IMR-90 (cell line): ENCODE measurements around the gene MR1. TPM values are rescaled to one million over a fixed set of nuclear protein-coding genes. Genes with fewer than 3 reads are reported as not detected.

Experiments used
- ATAC-seq: fragments of 200-7000 bp; cut with Tn5 transposase; 2 replicates; pipeline ENCODE4 v1.9.1; 2020; ENCODE audit warnings: low read depth, mild to moderate bottlenecking, moderate library complexity
- Bru-seq: library from RNA; stranded (reverse); fragments of 400-500 nt; gene quantifications from one replicate; lab custom pipeline; 2021; lab: Mats Ljungman, UMichigan
- BruChase-seq, 2 experiments: library from RNA; stranded (reverse); fragments of 400-500 nt; gene quantifications; one replicate each; lab custom pipeline; 2021; lab: Mats Ljungman, UMichigan
- BruUV-seq: library from RNA; stranded (reverse); fragments of 400-500 nt; replicated peaks from 2 replicates; lab custom pipeline; 2021; lab: Mats Ljungman, UMichigan
- CTCF ChIA-PET: fragments of 300-600 bp; formaldehyde crosslinking; extraction: SDS; loops from one replicate; lab custom pipeline; 2021; ENCODE audit warnings: antibody characterized with exemption; lab: Yijun Ruan, JAX
- POLR2A ChIA-PET: fragments of 300-600 bp; sonication (Branson Sonifier 250); formaldehyde crosslinking; loops from one replicate; lab custom pipeline; 2022; ENCODE audit warnings: antibody characterized with exemption; ENCODE audit not compliant: unreplicated experiment; lab: Charles Lee
- DNase-seq: peaks from one replicate; pipeline ENCODE4 v3.0.0; 2013
- H2AFZ ChIP-seq: replicated peaks from 2 replicates; pipeline ENCODE3; 2013; ENCODE audit warnings: low read length, mild to moderate bottlenecking; ENCODE audit not compliant: poor library complexity
- H2AK5ac ChIP-seq: 2 replicates; pipeline ENCODE4 v1.6.1; 2013; ENCODE audit warnings: low read depth, low read length, inconsistent platforms
- H2AK9ac ChIP-seq: replicated peaks from 2 replicates; pipeline ENCODE3; 2013; ENCODE audit warnings: mild to moderate bottlenecking, low read depth, low read length, moderate library complexity; ENCODE audit not compliant: poor library complexity
- H2BK120ac ChIP-seq: 2 replicates; pipeline ENCODE4 v1.6.1; 2013; ENCODE audit warnings: low read depth, low read length, inconsistent platforms
- H2BK15ac ChIP-seq: 3 replicates; pipeline ENCODE4 v1.6.1; 2013; ENCODE audit warnings: low read depth, low read length, inconsistent platforms
- H2BK20ac ChIP-seq: 2 replicates; pipeline ENCODE4 v1.6.1; 2013; ENCODE audit warnings: low read depth, mild to moderate bottlenecking, inconsistent platforms, low read length, moderate library complexity
- H2BK5ac ChIP-seq: 2 replicates; pipeline ENCODE4 v1.6.1; 2013; ENCODE audit warnings: mild to moderate bottlenecking, low read depth, low read length, inconsistent platforms; ENCODE audit not compliant: poor library complexity, severe bottlenecking
- H3K14ac ChIP-seq: replicated peaks from 2 replicates; pipeline ENCODE4 v1.6.1; 2013; ENCODE audit warnings: low read depth, low read length, inconsistent platforms
- H3K18ac ChIP-seq: 2 replicates; pipeline ENCODE4 v1.6.1; 2013; ENCODE audit warnings: low read depth, low read length, control low read depth
- H3K23ac ChIP-seq: 2 replicates; pipeline ENCODE4 v1.6.1; 2013; ENCODE audit warnings: low read depth, low read length, inconsistent platforms
- H3K27ac ChIP-seq: 2 replicates; pipeline ENCODE4 v1.5.1; 2013; ENCODE audit warnings: mild to moderate bottlenecking, control low read depth, low read length; ENCODE audit not compliant: insufficient read depth
- H3K27me3 ChIP-seq: 2 replicates; pipeline ENCODE4 v1.6.1; 2013; ENCODE audit warnings: low read length; ENCODE audit not compliant: control insufficient read depth, insufficient read depth
- H3K36me3 ChIP-seq: 2 replicates; pipeline ENCODE4 v1.6.1; 2013; ENCODE audit warnings: low read length, mixed read lengths; ENCODE audit not compliant: control insufficient read depth, insufficient read depth
- H3K4ac ChIP-seq: 2 replicates; pipeline ENCODE4 v1.6.1; 2013; ENCODE audit warnings: low read depth, low read length, inconsistent platforms
- H3K4me1 ChIP-seq: 2 replicates; pipeline ENCODE4 v1.6.1; 2013; ENCODE audit warnings: low read length, mixed read lengths; ENCODE audit not compliant: control insufficient read depth, insufficient read depth
- H3K4me2 ChIP-seq: 2 replicates; pipeline ENCODE4 v1.6.1; 2013; ENCODE audit warnings: low read depth, mild to moderate bottlenecking, control low read depth, low read length, moderate library complexity
- H3K4me3 ChIP-seq: 2 replicates; pipeline ENCODE4 v1.5.1; 2013; ENCODE audit warnings: low read depth, mild to moderate bottlenecking, control low read depth, low read length, moderate library complexity; ENCODE audit not compliant: insufficient read depth
- H3K56ac ChIP-seq: 2 replicates; pipeline ENCODE4 v1.6.1; 2013; ENCODE audit warnings: low read length, inconsistent platforms; ENCODE audit not compliant: insufficient read depth; ENCODE audit errors: extremely low read depth
- H3K79me1 ChIP-seq, 2 experiments: 2 replicates each; pipeline ENCODE4 v1.6.1; 2013; ENCODE audit warnings: low read length in 2 of 2, inconsistent platforms in 1 of 2, low read depth in 1 of 2
- H3K9ac ChIP-seq: 2 replicates; pipeline ENCODE4 v1.6.1; 2013; ENCODE audit warnings: low read depth, low read length, control low read depth
- H3K9me1 ChIP-seq: 2 replicates; pipeline ENCODE4 v1.6.1; 2013; ENCODE audit warnings: low read length, inconsistent platforms; ENCODE audit not compliant: insufficient read depth
- H3K9me3 ChIP-seq: 2 replicates; pipeline ENCODE4 v1.6.1; 2013; ENCODE audit warnings: low read length; ENCODE audit not compliant: control insufficient read depth, insufficient read depth
- H4K20me1 ChIP-seq: 2 replicates; pipeline ENCODE4 v1.6.1; 2013; ENCODE audit warnings: low read length, inconsistent platforms; ENCODE audit not compliant: insufficient read depth
- H4K5ac ChIP-seq: 2 replicates; pipeline ENCODE4 v1.6.1; 2013; ENCODE audit warnings: mild to moderate bottlenecking, low read depth, low read length, control low read depth
- H4K8ac ChIP-seq, 2 experiments: 2 replicates each; pipeline ENCODE4 v1.6.1; 2013; ENCODE audit warnings: low read depth in 2 of 2, low read length in 2 of 2, control low read depth in 1 of 2, inconsistent platforms in 1 of 2
- H4K91ac ChIP-seq: 2 replicates; pipeline ENCODE4 v1.6.1; 2013; ENCODE audit warnings: low read depth, low read length, inconsistent platforms; ENCODE audit not compliant: insufficient read depth
- BHLHE40 ChIP-seq: fragments of 150-350 bp; IDR thresholded peaks from 2 replicates; pipeline ENCODE4 v1.6.1; 2016; ENCODE audit warnings: mild to moderate bottlenecking, low read depth, low read length
- CHD1 ChIP-seq: IDR thresholded peaks from 2 replicates; pipeline ENCODE4 v1.6.1; 2012; ENCODE audit warnings: low read depth, low read length, improper control_type of control experiment
- CTCF ChIP-seq: conservative IDR thresholded peaks from 2 replicates; pipeline ENCODE4 v1.5.1; 2012; ENCODE audit warnings: mild to moderate bottlenecking, low read depth, low read length, improper control_type of control experiment
- MAFK ChIP-seq: IDR thresholded peaks from 2 replicates; pipeline ENCODE4 v1.6.1; 2012; ENCODE audit warnings: low read depth, low read length, improper control_type of control experiment
- MAZ ChIP-seq: IDR thresholded peaks from 2 replicates; pipeline ENCODE4 v1.6.1; 2012; ENCODE audit warnings: low read depth, mild to moderate bottlenecking, low read length, improper control_type of control experiment, moderate library complexity, borderline replicate concordance
- NFE2L2 ChIP-seq: fragments of 150-350 bp; IDR thresholded peaks from 2 replicates; pipeline ENCODE4 v1.6.1; 2016; ENCODE audit warnings: low read depth, mild to moderate bottlenecking, low read length
- RCOR1 ChIP-seq: IDR thresholded peaks from 2 replicates; pipeline ENCODE4 v1.6.1; 2012; ENCODE audit warnings: mild to moderate bottlenecking, low read length, improper control_type of control experiment; ENCODE audit not compliant: insufficient replicate concordance
- RFX5 ChIP-seq: IDR thresholded peaks from 2 replicates; pipeline ENCODE4 v1.8.0; 2012; ENCODE audit warnings: low read depth, mild to moderate bottlenecking, low read length, moderate library complexity
- SMC3 ChIP-seq: fragments of 150-350 bp; IDR thresholded peaks from 2 replicates; pipeline ENCODE4 v1.6.1; 2016; ENCODE audit warnings: low read depth, mild to moderate bottlenecking, antibody characterized with exemption, low read length, moderate library complexity
- USF2 ChIP-seq: fragments of 150-350 bp; IDR thresholded peaks from 2 replicates; pipeline ENCODE4 v1.6.1; 2017; ENCODE audit warnings: mild to moderate bottlenecking, antibody characterized with exemption, low read length, low read depth
- WGBS, 2 experiments: methylation state at CpG; one replicate each; pipeline versions ENCODE4 v1.1.5 to v1.1.7; 2013; ENCODE audit warnings: missing lambda C conversion rate in 2 of 2; ENCODE audit not compliant: insufficient read length in 1 of 2; ENCODE audit errors: extremely low coverage in 2 of 2; 5-methylcytosine and 5-hydroxymethylcytosine counted together
- dilution Hi-C: fragments of 300-500 bp; cut with HindIII; formaldehyde crosslinking; loops from one replicate; pipeline ENCODE4 v1.14.3; 2018; ENCODE audit warnings: low sequenced_read_pairs; ENCODE audit not compliant: unreplicated experiment
- in situ Hi-C: fragments of 300-500 bp; cut with MboI; formaldehyde crosslinking; loops from 3 replicates; pipeline ENCODE4 v1.14.3; 2019; ENCODE audit warnings: low sequenced_read_pairs, inconsistent platforms, mixed read lengths
- intact Hi-C: fragments of 100-400 bp; cut with micrococcal nuclease; formaldehyde crosslinking; loops from 2 replicates; pipeline ENCODE4 v1.10.0; 2022
- long read RNA-seq: library from polyadenylated mRNA; unstranded; transcript quantifications from one replicate; pipeline ENCODE4 v2.0.0, GENCODE V29; 2021; ENCODE audit not compliant: unreplicated experiment
- polyA plus RNA-seq, 3 experiments: library from polyadenylated mRNA; depleted of rRNA; stranded (reverse); fragments of >200 nt; gene quantifications; 2 replicates each; pipeline ENCODE4 v1.2.3, GENCODE V29; 2012; ENCODE audit warnings: low replicate concordance in 1 of 3
- total RNA-seq: library from RNA; depleted of rRNA; stranded (reverse); fragments of >200 nt; gene quantifications from 2 replicates; pipeline ENCODE4 v1.2.3, GENCODE V29; 2012; rRNA removed

Gene MR1
- 5.0 and 6.1 TPM in 2 replicates for total RNA-seq
- polyA plus RNA-seq (2012; rRNA removed): 5.0 and 6.0 TPM in 2 replicates
- polyA plus RNA-seq (2012; cell fraction: cytosol; rRNA removed): 2.1 and 3.4 TPM in 2 replicates
- polyA plus RNA-seq (2012; cell fraction: nucleus; rRNA removed; ENCODE audit: low replicate concordance): 1.8 and 4.0 TPM in 2 replicates
- Bru-seq, nascent RNA: percentile 52 among the genes with signal in this experiment
- percentile 64 among the genes with signal in this experiment for BruChase-seq, experiment 1, labeled RNA remaining after a 6-hour chase
- percentile 54 among the genes with signal in this experiment for BruChase-seq, experiment 2, labeled RNA remaining after a 2-hour chase
- long read RNA-seq, full-length matches to known transcripts: 6 of 6 reads
- long read RNA-seq, partial matches to known transcripts: 0 of 6 reads
- long read RNA-seq, other reads (novel, unspliced or antisense): 0 of 6 reads

- no peaks in the 10 kb centered on the region for H4K20me1 ChIP-seq
- H2BK20ac ChIP-seq: peak within 1 kb of the TSS; percentile 86
- H3K14ac ChIP-seq: peak within 1 kb of the TSS; percentile 90
- peak within 1 kb of the TSS; percentile 82 for H3K4ac ChIP-seq
- H3K27ac ChIP-seq: peak within 1 kb of the TSS; percentile 56
- CTCF ChIA-PET: interaction anchor here (0.6 to 1.5 kb wide), 3 partner anchors 23 to 109 kb away, joined by 4 to 11 read pairs (median 4); no protein-coding TSS in a partner anchor
- peaks cover 0 to 12% of the 10 kb centered on the region in 2 experiments; a peak in 1 of 4 replicates for H3K79me1 ChIP-seq
- H2BK120ac ChIP-seq: peak within 1 kb of the TSS; percentile 89
- DNase-seq (peak; percentile 83), ATAC-seq (peak; percentile 94)
- peak within 1 kb of the TSS; percentile 31 for H2AK5ac ChIP-seq
- peak within 1 kb of the TSS; percentile 96 for H4K5ac ChIP-seq
- peak within 1 kb of the TSS; percentile 63 for H2AK9ac ChIP-seq
- H3K18ac ChIP-seq: peak within 1 kb of the TSS; percentile 87
- peak within 1 kb of the TSS; percentile 47 for H3K4me3 ChIP-seq
- no peaks in the 10 kb centered on the region for H3K9me3 ChIP-seq
- no CpG with 5 or more reads among the region's 9 CpGs for WGBS, 2 experiments
- H3K36me3 ChIP-seq: no peaks in the 10 kb centered on the region
- H4K8ac ChIP-seq: peak within 1 kb of the TSS; percentile 81 to 95
- H3K27me3 ChIP-seq: no peaks in the 10 kb centered on the region
- H2AFZ ChIP-seq: peak within 1 kb of the TSS; percentile 92
- H4K91ac ChIP-seq: peak within 1 kb of the TSS; percentile 90
- peaks cover 13% of the 10 kb centered on the region for H3K4me1 ChIP-seq
- peak within 1 kb of the TSS; percentile 92 for H2BK5ac ChIP-seq
- TF ChIP-seq CHD1 (no peak), NFE2L2 (0 out of 2 replicates have a peak, but pooled peaks have one; percentile 26), CTCF (no peak), RCOR1 (no peak), USF2 (no peak), SMC3 (no peak), BHLHE40 (no peak), RFX5 (peak; percentile 99), MAZ (no peak), MAFK (peak; percentile 81)
- H2BK15ac ChIP-seq: peak within 1 kb of the TSS; percentile 83
- no peak within 1 kb of the TSS; the same call in 1 of the 2 replicates for H3K56ac ChIP-seq
- intact Hi-C loops (no loop called here), dilution Hi-C loops (no loop called here), in situ Hi-C loops (no loop called here)
- H3K23ac ChIP-seq: peak within 1 kb of the TSS; percentile 86
- peak within 1 kb of the TSS; percentile 94 for H3K4me2 ChIP-seq
- 0 out of 2 replicates have a peak, but pooled peaks cover 19% of the 10 kb centered on the region for H3K9me1 ChIP-seq
- POLR2A ChIA-PET: interaction anchor here (0.6 kb wide), 1 partner anchor 62 kb away, joined by 3 read pairs; no protein-coding TSS in a partner anchor
- no TSS peak for BruUV-seq
- H3K9ac ChIP-seq: peak within 1 kb of the TSS; percentile 46
These were observed at the start of gene MR1 for GRCh38 chr1:181033799-181034451. TSS of gene MR1 (plus strand) at chr1:181033983. CDS start at chr1:181034008, 25 bp downstream.
